PC-3 (cell line): Measurements from ENCODE around the gene HIPK3. TPM values are rescaled to one million over a fixed set of nuclear protein-coding genes. Genes with fewer than 3 reads are reported as not detected.

Experiments used
- ATAC-seq: fragments of 200-7000 bp; cut with Tn5 transposase; 2 replicates; pipeline ENCODE4 v1.9.1; 2020; ENCODE audit warnings: mild to moderate bottlenecking, moderate library complexity
- BruUV-seq: library from RNA; stranded (reverse); fragments of 400-500 nt; replicated peaks from 2 replicates; lab custom pipeline; 2021; lab: Mats Ljungman, UMichigan
- CTCF ChIA-PET: fragments of 300-600 bp; sonication (Branson Sonifier 250); formaldehyde crosslinking; loops from one replicate; lab custom pipeline; 2022; ENCODE audit warnings: antibody characterized with exemption; lab: Charles Lee
- POLR2A ChIA-PET: fragments of 300-600 bp; sonication (Branson Sonifier 250); formaldehyde crosslinking; loops from one replicate; lab custom pipeline; 2022; ENCODE audit warnings: antibody characterized with exemption; ENCODE audit not compliant: unreplicated experiment; lab: Charles Lee
- DNase-seq: peaks from one replicate; pipeline ENCODE4 v3.0.0-alpha.2; 2015
- H2AFZ ChIP-seq: fragments of 300-600 bp; sonication (generic); 2 replicates; pipeline ENCODE4 v1.6.0; 2016; ENCODE audit warnings: antibody characterized with exemption, low read length
- H3F3A ChIP-seq: fragments of 300-600 bp; sonication (generic); one replicate; pipeline ENCODE4 v1.6.0; 2017; ENCODE audit warnings: antibody characterized with exemption, low read length, control low read depth, mild to moderate bottlenecking; ENCODE audit not compliant: unreplicated experiment
- H3K27ac ChIP-seq: fragments of 300-600 bp; sonication (generic); 2 replicates; pipeline ENCODE4 v1.5.1; 2016; ENCODE audit warnings: mild to moderate bottlenecking, low read length
- H3K27me3 ChIP-seq: fragments of 300-600 bp; sonication (generic); 2 replicates; pipeline ENCODE4 v1.6.1; 2016; ENCODE audit warnings: low read length, mixed read lengths
- H3K36me3 ChIP-seq: fragments of 300-600 bp; sonication (generic); 2 replicates; pipeline ENCODE4 v1.6.1; 2016; ENCODE audit warnings: low read depth, mixed run types, low read length, mixed read lengths
- H3K4me1 ChIP-seq: fragments of 300-600 bp; sonication (generic); 2 replicates; pipeline ENCODE4 v1.5.1; 2016; ENCODE audit warnings: low read length; ENCODE audit not compliant: insufficient read depth
- H3K4me2 ChIP-seq: fragments of 300-600 bp; sonication (generic); 2 replicates; pipeline ENCODE4 v1.6.0; 2016; ENCODE audit warnings: low read length
- H3K4me3 ChIP-seq: fragments of 300-600 bp; sonication (generic); 2 replicates; pipeline ENCODE4 v1.5.1; 2016; ENCODE audit warnings: mild to moderate bottlenecking, low read length, mixed read lengths
- H3K79me2 ChIP-seq: fragments of 300-600 bp; sonication (generic); 2 replicates; pipeline ENCODE4 v1.6.1; 2017; ENCODE audit warnings: low read length, mixed read lengths
- H3K9ac ChIP-seq: fragments of 300-600 bp; sonication (generic); 2 replicates; pipeline ENCODE4 v1.6.0; 2016; ENCODE audit warnings: mild to moderate bottlenecking, low read length
- H3K9me2 ChIP-seq: fragments of 300-600 bp; sonication (generic); replicated peaks from 2 replicates; pipeline ENCODE4 v1.6.1; 2016; ENCODE audit warnings: mixed run types, low read length, mixed read lengths
- H3K9me3 ChIP-seq: fragments of 300-600 bp; sonication (generic); 2 replicates; pipeline ENCODE4 v1.6.1; 2016; ENCODE audit warnings: low read length, mixed read lengths
- H4K20me1 ChIP-seq: fragments of 300-600 bp; sonication (generic); 2 replicates; pipeline ENCODE4 v1.6.1; 2016; ENCODE audit warnings: low read length, mixed read lengths
- CTCF ChIP-seq: fragments of 300-600 bp; sonication (generic); conservative IDR thresholded peaks from 2 replicates; pipeline ENCODE4 v1.5.1; 2017; ENCODE audit warnings: antibody characterized with exemption, low read depth, mild to moderate bottlenecking, low read length
- EZH2 ChIP-seq: fragments of 300-600 bp; sonication (generic); IDR thresholded peaks from one replicate; pipeline ENCODE4 v1.6.1; 2017; ENCODE audit warnings: antibody characterized with exemption, mild to moderate bottlenecking, low read length; ENCODE audit not compliant: unreplicated experiment
- EZH2phosphoT487 ChIP-seq: fragments of 300-600 bp; sonication (generic); IDR thresholded peaks from 2 replicates; pipeline ENCODE4 v1.6.1; 2018; ENCODE audit warnings: mild to moderate bottlenecking, antibody characterized with exemption, low read length, borderline replicate concordance
- intact Hi-C: fragments of 100-400 bp; cut with micrococcal nuclease; formaldehyde crosslinking; loops from 2 replicates; pipeline ENCODE4 v1.9.0; 2023
- total RNA-seq: library from RNA; depleted of rRNA; stranded (reverse); fragments of >200 nt; gene quantifications from 2 replicates; pipeline ENCODE4 v1.2.3, GENCODE V29; 2014

The HIPK3 gene
- total RNA-seq, 1 experiment from 2014 or later = 19.4 TPM

GRCh38 chr11:33388793-33389525 lies 131.8 kb downstream of the HIPK3 start:
- CTCF ChIA-PET = no interaction called here
- Histone ChIP-seq H3K27ac (no peak overlapping the region), H3K79me2 (peaks cover 18% of the 10 kb centered on the region; the same call in 1 of the 2 replicates), H3K9me2 (no peaks in the 10 kb centered on the region), H3K4me1 (peaks cover 17% of the 10 kb centered on the region), H3K4me2 (no peak overlapping the region), H4K20me1 (no peaks in the 10 kb centered on the region), H2AFZ (no peak overlapping the region), H3K9ac (no peak overlapping the region), H3K36me3 (no peaks in the 10 kb centered on the region), H3K27me3 (no peaks in the 10 kb centered on the region), H3F3A (no peaks in the 10 kb centered on the region), H3K4me3 (no peak overlapping the region), H3K9me3 (no peaks in the 10 kb centered on the region)
- DNase-seq (no peak), ATAC-seq (no peak)
- intact Hi-C loops = no loop called here
- no peak for TF ChIP-seq EZH2
- TF ChIP-seq CTCF = no peak
- no peak for TF ChIP-seq EZH2phosphoT487
- POLR2A ChIA-PET = interaction anchor here (0.5 kb wide), 1 partner anchor 22 kb away, joined by 3 read pairs; no protein-coding TSS in a partner anchor
- no TSS peak for BruUV-seq

GRCh38 chr11:33389635-33390034 lies 132.5 kb downstream of the HIPK3 start:
- no peak overlapping the region for H3K4me2 ChIP-seq
- intact Hi-C loops = loop anchor here (5.0 kb wide), 1 partner anchor 63 kb away; no protein-coding TSS in a partner anchor
- no peak overlapping the region for H3K27ac ChIP-seq
- ATAC-seq (no peak), DNase-seq (no peak)
- no peaks in the 10 kb centered on the region for H4K20me1 ChIP-seq
- H3K9me2 ChIP-seq = no peaks in the 10 kb centered on the region
- ChIA-PET CTCF (interaction anchor here (0.6 kb wide), 1 partner anchor 230 kb away, joined by 3 read pairs; no protein-coding TSS in a partner anchor), POLR2A (interaction anchor here (0.5 kb wide), 1 partner anchor 23 kb away, joined by 3 read pairs; no protein-coding TSS in a partner anchor)
- TF ChIP-seq EZH2phosphoT487 (no peak), CTCF (no peak), EZH2 (no peak)
- H3K9me3 ChIP-seq = no peaks in the 10 kb centered on the region
- peaks cover 17% of the 10 kb centered on the region for H3K4me1 ChIP-seq
- no peak overlapping the region for H3K9ac ChIP-seq
- H3K27me3 ChIP-seq = no peaks in the 10 kb centered on the region
- no peak overlapping the region for H3K4me3 ChIP-seq
- H3K36me3 ChIP-seq = no peaks in the 10 kb centered on the region
- no peaks in the 10 kb centered on the region for H3F3A ChIP-seq
- no TSS peak for BruUV-seq
- no peak overlapping the region for H2AFZ ChIP-seq
- peaks cover 18% of the 10 kb centered on the region; the same call in 1 of the 2 replicates for H3K79me2 ChIP-seq
